GM19372 (cell line): Measurements from ENCODE around the gene PSEN1.

ENCODE experiments used
- ATAC-seq: cut with Tn5 transposase; IDR thresholded peaks from one replicate; pipeline ENCODE4 v1.9.1; 2021; ENCODE audit warnings: mild to moderate bottlenecking, low read depth, moderate library complexity; ENCODE audit not compliant: unreplicated experiment

The PSEN1 gene

DNA sequence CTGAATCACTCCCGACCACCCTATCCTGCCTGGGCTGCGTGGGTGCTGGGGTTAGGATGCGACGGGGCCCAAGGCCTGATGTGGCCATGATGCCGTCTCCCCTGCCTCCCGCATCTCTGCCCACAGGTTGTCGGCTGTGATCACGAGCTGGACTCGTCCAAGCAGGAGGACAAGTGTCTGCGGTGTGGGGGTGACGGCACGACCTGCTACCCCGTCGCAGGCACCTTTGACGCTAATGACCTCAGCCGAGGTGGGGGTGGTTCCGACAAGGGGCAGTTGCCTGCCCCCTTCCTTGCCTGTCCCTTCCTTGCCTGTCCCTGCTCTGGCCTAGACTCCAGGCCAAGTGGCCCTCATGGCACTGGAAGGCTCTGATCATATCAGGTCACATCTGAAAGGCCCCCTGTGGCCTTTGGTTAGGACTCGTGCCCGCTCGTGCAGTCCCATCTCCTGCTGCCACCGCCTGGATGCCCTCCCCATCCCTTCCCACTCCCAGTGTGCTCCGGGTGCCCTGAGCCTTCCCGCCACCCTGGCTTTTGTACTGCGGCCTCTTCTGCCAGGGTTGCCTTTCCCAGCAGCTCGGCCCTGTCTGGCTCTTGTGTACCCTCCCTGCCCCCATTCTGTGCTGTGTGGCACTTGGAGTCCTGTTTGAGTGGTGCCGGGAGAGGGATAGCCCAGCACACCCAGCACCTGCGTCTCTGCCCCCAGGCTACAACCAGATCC is 114.6 kb downstream of the PSEN1 start:
- ATAC-seq: no peak

DNA sequence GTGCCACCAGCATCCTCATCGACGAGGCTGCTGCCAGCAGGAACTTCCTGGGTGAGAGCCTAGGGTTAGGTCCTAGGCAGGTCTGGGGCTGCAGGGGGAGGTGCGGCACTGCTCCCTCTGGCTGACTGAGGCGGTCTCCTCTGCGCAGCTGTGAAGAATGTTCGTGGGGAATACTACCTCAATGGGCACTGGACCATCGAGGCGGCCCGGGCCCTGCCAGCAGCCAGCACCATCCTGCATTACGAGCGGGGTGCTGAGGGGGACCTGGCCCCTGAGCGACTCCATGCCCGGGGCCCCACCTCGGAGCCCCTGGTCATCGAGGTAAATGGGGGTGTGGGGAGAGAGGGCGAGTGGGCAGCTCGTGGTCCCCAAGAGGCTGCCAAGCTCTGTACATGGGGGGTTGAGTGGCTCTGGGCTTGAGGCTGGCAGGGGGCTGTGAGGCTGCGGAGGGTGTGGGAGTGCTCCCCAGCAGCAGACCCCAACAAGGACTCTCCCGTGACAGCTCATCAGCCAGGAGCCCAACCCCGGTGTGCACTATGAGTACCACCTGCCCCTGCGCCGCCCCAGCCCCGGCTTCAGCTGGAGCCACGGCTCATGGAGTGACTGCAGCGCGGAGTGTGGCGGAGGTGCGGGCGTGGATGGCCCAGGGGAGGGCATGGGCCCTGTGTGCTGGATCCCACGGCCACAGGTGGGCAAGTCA is 115.4 kb downstream of the PSEN1 start:
- no peak for ATAC-seq

GRCh38 chr14:73252491-73253322 is 116.4 kb downstream of the PSEN1 start:
- no peak for ATAC-seq

- no peak for ATAC-seq
These were observed 117.0 kb downstream of the PSEN1 start for GRCh38 chr14:73253323-73253610.

- no peak for ATAC-seq
These were observed 117.4 kb downstream of the PSEN1 start for GRCh38 chr14:73253721-73254120.

- no peak for ATAC-seq
These were observed 118.1 kb downstream of the PSEN1 start for GRCh38 chr14:73254247-73255004.

GRCh38 chr14:73255005-73255400 is 118.7 kb downstream of the PSEN1 start:
- no peak for ATAC-seq

- ATAC-seq: no peak
These were observed 119.5 kb downstream of the PSEN1 start for GRCh38 chr14:73255693-73256225.

DNA sequence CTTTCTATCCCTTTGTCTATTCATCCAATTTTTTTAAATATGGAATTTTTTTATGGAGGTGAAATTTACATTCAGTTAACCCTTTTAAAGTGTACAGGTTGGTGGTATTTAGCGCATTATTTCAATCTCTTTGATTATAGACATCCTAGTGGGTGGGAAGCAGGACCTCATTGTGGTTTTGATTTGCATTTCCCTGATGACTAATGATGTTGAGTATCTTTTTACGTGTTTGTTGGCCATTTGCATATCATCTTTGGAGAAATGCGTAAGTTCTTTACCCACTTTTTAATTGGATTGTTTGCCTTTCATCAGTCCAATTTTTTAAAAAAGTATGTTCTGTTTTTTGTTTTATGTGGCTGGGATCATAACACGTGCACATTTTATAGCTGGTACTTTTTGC is 121.8 kb downstream of the PSEN1 start:
- ATAC-seq: no peak

DNA sequence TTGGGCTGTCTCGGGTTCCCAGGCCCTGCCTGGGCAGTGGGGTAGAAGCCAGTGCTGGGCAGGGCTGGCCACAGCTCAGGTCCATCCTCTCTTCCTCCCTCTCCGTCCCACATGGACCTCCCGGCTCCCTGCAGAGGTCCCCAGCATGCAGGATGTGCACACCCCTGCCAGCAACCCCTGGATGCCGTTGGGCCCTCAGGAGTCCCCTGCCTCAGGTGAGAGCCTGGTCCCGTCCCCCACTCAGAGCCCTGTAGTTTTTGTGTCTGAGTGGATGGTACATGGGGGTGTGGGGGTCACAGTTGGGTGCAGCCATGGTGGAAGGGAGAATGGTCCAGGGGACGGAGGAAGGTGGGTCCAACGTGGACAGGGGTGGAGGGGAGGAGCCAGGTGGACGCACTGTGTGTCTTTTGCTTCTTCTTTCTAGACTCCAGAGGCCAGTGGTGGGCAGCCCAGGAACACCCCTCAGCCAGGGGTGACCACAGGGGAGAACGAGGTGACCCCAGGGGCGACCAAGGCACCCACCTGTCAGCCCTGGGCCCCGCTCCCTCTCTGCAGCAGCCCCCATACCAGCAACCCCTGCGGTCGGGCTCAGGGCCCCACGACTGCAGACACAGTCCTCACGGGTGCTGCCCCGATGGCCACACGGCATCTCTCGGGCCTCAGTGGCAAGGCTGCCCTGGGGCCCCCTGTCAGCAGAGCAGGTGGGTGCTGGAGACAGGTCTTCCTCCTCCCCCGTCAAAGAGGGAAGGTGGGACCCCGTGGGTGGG is 122.7 kb downstream of the PSEN1 start:
- ATAC-seq: no peak

DNA sequence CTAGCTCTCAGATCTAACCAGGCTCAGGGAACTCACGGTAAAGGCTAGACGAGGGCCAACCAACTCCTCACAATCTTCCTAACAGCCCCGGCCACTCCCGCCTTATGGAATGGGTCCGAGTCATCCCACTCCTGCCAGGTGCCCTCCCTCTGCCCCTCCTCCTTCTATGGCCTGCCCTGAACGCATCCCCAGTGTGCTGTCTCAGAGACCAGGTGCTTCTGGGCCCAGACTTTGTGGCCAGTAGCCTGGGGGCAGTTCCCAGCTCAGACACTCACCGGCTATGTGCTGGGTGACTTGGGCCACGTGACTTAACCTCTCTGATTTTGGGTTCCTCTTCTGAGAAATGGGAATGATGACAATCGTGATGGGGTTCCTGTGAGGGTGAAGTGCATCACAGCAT is 123.5 kb downstream of the PSEN1 start:
- no peak for ATAC-seq

DNA sequence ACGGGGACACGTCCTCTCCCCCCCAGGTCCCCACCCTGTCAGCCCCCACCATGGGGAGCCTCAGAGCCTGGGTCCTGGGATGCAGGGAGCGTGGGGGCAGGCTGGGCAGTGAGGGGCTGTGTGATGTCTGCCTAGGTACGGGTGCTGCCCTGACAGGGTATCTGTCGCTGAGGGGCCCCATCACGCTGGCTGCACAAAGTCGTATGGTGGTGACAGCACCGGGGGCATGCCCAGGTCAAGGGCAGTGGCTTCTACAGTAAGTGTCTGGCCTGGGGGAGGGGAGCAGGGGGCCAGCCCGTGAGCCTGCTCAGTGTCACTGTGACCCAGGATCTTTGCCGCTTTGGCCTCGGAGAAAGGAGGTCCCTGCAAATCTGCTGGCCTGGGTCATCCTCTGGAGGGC is 124.3 kb downstream of the PSEN1 start:
- ATAC-seq: no peak

DNA sequence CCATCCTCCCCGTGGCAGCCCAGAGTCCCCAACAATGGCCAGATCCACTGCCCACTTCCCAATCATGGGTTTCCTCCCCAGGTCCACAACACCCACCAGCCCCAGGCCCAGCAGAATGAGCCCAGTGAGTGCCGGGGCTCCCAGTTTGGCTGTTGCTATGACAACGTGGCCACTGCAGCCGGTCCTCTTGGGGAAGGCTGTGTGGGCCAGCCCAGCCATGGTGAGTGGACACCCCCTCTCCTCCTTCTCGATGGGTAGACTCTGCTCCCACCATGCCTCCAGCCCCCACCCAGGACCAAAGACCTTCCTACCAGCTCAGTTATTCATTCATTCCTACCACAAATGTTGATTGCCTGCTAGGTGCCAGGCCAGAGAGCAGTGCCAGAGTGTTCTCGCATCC is 124.8 kb downstream of the PSEN1 start:
- no peak for ATAC-seq

- ATAC-seq: no peak
These were observed 125.5 kb downstream of the PSEN1 start for GRCh38 chr14:73261520-73262426.

DNA sequence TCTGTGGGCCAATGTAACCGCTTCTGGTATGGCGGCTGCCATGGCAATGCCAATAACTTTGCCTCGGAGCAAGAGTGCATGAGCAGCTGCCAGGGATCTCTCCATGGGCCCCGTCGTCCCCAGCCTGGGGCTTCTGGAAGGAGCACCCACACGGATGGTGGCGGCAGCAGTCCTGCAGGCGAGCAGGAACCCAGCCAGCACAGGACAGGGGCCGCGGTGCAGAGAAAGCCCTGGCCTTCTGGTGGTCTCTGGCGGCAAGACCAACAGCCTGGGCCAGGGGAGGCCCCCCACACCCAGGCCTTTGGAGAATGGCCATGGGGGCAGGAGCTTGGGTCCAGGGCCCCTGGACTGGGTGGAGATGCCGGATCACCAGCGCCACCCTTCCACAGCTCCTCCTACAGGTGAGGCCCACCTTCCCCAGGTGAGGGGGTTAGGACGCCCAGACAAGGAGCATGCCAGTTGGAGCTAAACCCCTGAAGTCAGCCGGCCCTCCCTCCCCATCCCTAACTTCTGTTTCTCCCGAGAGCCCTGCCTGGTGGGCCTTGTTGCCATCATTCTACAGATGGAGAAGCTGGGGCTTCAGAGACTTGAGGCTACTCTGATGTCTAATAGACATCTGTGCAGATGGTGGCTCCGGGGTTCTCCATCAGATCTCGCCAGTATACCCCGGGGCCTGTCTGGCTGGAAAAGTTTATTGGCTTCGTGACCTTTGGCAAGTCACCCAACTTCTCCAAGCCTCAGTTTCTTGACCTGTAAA is 126.3 kb downstream of the PSEN1 start:
- no peak for ATAC-seq

DNA sequence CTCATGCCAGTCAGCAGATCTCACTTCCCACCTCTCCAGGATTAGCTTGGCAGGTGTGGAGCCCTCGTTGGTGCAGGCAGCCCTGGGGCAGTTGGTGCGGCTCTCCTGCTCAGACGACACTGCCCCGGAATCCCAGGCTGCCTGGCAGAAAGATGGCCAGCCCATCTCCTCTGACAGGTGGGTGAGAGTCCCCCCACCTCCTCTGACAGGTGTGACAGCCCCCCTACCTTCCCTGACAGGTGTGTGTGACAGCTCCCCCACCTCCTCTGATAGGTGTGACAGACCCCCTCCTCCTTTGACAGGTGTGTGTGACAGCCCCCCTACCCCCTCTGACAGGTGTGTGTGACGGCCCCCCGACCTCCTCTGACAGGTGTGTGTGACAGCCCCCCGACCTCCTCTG is 127.3 kb downstream of the PSEN1 start:
- ATAC-seq: no peak

- ATAC-seq: no peak
These were observed 128.0 kb downstream of the PSEN1 start for GRCh38 chr14:73264080-73264884.
